Type B pancreatic cell (in vitro differentiated cells): ENCODE data around the gene SELE. TPM values are rescaled to one million over a fixed set of nuclear protein-coding genes. Genes with fewer than 3 reads are reported as not detected.

ENCODE experiments used
- DNase-seq: peaks from one replicate; pipeline ENCODE4 v3.0.0; 2021; ENCODE audit warnings: mixed read lengths; ENCODE audit not compliant: unreplicated experiment; ENCODE audit errors: extremely low spot score
- H3K27ac Mint-ChIP-seq: 2 replicates; pipeline ENCODE4 v1.8.0; 2021; ENCODE audit warnings: mild to moderate bottlenecking, mixed read lengths
- H3K27me3 Mint-ChIP-seq: 2 replicates; pipeline ENCODE4 v1.8.0; 2021; ENCODE audit warnings: mixed read lengths
- H3K36me3 Mint-ChIP-seq: 2 replicates; pipeline ENCODE4 v1.8.0; 2021; ENCODE audit warnings: mixed read lengths
- H3K4me1 Mint-ChIP-seq: one replicate; pipeline ENCODE4 v1.8.0; 2021; ENCODE audit warnings: mixed read lengths; ENCODE audit not compliant: unreplicated experiment
- H3K4me3 Mint-ChIP-seq: 2 replicates; pipeline ENCODE4 v1.8.0; 2021; ENCODE audit warnings: mild to moderate bottlenecking, mixed read lengths
- H3K9me3 Mint-ChIP-seq: 2 replicates; pipeline ENCODE4 v1.8.0; 2021; ENCODE audit warnings: mixed read lengths
- total RNA-seq: library from RNA; stranded (reverse); gene quantifications from 2 replicates; pipeline ENCODE4 v1.2.1, GENCODE V29; 2021; ENCODE audit warnings: low replicate concordance
- TF ChIP-seq, protein P1 (sequence below): fragments of 200-600 bp; sonication (generic); conservative IDR thresholded peaks from 2 replicates; pipeline ENCODE4 v1.5.0; 2021; ENCODE audit warnings: antibody characterized with exemption, mild to moderate bottlenecking

The SELE gene
- total RNA-seq, 1 donor from 2014 or later: 0.12 TPM

DNA sequence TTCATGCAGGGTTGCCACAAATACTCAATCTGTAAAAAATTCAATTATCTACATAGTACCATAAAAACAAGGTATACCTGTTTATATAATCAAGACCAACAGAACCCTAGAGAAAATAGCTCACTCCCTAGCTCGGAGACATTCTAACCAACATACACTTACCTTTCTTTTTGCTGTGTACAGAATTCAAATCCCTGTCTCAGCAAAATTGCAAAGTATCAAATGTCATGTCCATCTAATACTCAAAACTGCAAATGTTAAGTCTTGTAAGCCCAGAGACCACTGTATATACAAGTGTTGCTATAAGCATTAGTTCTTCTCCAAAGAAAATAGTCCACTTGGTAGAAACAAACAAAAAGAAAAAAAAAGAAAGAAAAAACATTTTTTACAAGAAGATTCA, 16.2 kb upstream of the SELE start:
- Mint-ChIP-seq H3K27me3 (no peaks in the 10 kb centered on the region), H3K4me3 (no peak overlapping the region), H3K9me3 (no peaks in the 10 kb centered on the region), H3K4me1 (no peaks in the 10 kb centered on the region), H3K36me3 (no peaks in the 10 kb centered on the region), H3K27ac (no peak overlapping the region)
- no peak for DNase-seq
- TF ChIP-seq, protein P1, sequence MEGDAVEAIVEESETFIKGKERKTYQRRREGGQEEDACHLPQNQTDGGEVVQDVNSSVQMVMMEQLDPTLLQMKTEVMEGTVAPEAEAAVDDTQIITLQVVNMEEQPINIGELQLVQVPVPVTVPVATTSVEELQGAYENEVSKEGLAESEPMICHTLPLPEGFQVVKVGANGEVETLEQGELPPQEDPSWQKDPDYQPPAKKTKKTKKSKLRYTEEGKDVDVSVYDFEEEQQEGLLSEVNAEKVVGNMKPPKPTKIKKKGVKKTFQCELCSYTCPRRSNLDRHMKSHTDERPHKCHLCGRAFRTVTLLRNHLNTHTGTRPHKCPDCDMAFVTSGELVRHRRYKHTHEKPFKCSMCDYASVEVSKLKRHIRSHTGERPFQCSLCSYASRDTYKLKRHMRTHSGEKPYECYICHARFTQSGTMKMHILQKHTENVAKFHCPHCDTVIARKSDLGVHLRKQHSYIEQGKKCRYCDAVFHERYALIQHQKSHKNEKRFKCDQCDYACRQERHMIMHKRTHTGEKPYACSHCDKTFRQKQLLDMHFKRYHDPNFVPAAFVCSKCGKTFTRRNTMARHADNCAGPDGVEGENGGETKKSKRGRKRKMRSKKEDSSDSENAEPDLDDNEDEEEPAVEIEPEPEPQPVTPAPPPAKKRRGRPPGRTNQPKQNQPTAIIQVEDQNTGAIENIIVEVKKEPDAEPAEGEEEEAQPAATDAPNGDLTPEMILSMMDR: no peak

DNA sequence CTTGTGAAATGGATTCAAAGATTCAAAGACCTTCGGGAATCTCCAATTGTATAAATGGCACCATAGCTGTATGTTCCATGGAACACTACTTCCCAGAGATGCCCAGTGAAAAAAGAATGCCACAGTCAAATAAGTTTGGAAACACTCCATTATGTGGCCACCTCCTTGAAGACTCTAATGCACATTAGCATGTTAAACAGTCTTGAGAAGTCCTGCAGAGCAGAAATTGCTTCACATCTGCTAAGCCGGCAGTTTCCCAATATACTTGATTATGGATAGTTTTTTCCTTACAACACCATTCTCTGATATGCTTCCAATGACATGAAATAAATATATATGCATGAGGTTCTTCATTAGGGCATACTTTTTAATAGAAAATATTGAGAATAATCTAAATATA, 12.7 kb upstream of the SELE start:
- no peaks in the 10 kb centered on the region for H3K9me3 Mint-ChIP-seq

DNA sequence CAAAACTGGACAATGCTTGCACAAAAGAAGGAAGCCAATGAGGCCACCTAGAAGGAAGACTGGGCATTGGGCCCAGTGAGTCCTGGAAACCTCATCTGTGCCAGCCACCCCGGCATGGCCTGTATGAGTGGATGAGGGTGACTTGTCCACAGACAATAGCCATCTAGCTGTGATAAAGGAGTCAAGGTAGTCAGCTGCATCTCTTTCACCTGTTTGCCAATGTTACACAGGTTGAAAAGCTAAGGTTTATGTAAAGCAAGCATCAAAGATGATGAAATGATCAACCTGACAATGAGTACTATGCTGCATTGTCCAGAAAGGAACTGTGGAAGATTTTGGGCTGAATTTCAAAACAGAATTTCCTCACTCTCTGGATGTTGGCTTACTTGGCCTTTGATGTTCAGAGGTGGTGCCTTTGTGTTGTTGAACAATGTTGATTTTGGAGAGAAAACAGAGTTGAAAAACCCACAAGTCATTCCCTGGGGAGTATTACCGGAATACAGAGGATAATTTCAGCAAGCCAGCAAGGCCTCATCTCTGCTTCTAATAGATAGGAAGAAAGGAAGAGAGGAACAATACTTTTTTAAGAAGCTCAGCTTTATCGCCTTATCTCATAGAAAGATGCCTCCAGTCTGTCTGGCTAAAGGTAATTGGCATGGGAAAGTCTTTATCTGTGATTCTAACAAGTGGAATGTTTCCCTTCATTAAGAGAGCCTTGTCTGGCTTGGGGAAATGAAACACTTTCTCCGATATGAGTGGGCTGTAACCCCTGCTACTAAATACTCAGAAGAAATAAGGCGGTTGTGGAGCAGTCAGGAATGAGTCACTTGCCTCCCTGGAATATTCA, 11.4 kb upstream of the SELE start:
- Mint-ChIP-seq H3K27me3 (no peaks in the 10 kb centered on the region), H3K9me3 (no peaks in the 10 kb centered on the region), H3K4me3 (no peak overlapping the region), H3K4me1 (peaks cover 8% of the 10 kb centered on the region), H3K27ac (no peak overlapping the region), H3K36me3 (no peaks in the 10 kb centered on the region)
- TF ChIP-seq, protein P1: no peak
- DNase-seq: no peak

More for the DNA sequence above, 12.7 kb upstream of the SELE start:
- Mint-ChIP-seq H3K4me1 (peaks cover 1% of the 10 kb centered on the region), H3K27ac (no peak overlapping the region), H3K4me3 (no peak overlapping the region), H3K36me3 (no peaks in the 10 kb centered on the region), H3K27me3 (no peaks in the 10 kb centered on the region)
- no peak for DNase-seq
- TF ChIP-seq, protein P1: no peak

DNA sequence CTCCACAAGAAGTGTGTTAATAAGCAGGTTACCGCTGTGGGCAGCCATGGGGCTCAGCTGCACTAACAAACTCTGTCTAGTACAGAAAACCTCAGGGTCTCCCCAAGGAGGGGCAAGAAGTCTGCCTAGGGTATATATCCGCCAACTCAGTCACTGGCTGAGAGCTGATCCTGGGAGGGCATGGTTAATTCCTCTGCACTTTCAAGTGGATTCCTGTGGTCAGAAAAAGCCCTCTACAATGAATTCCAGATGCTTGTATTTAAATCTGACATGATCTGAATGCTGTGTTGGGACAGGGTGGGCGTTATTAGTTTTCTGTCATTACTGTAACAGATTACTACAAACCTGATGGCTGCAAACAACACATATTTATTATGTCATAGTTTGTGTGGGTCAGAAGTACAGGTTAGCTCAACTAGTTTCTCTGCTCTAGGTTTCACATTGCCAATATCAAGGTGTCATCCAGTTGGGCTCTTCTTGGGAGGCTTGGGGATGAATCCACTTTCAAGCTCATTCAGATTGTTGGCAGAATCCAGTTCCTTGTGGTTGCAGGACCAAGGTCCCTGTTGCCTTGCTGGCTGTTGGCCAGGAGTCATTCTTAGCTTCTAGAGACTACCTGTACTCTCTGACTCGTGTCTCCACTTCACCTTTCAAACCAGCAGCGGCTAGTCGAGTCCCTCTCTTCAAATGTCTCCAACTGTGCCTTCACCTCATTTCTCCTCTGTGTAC, 8.0 kb upstream of the SELE start:
- Mint-ChIP-seq H3K4me1 (peaks cover 8% of the 10 kb centered on the region), H3K36me3 (no peaks in the 10 kb centered on the region), H3K4me3 (no peak overlapping the region), H3K9me3 (no peaks in the 10 kb centered on the region), H3K27ac (no peak overlapping the region), H3K27me3 (no peaks in the 10 kb centered on the region)
- TF ChIP-seq, protein P1: no peak
- DNase-seq: no peak

DNA sequence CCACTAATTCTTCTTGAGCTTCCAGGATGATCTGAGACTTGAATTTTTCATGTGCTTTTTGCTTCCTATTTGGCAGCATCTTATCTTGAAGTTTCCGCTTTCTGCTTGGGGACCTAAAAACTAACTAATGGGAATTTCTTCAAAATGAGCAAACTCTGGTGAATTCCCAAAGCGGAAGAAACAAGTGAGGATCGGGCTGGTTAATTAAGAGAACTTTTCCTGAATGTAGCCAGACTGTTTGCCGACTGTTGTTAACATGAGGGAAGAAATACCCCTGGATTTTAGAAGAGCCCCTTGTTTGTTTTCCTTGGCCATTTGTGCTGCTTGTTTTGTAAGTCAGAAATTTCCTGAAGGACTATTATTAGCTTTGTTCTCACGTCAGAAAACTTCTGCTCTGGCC, 6.1 kb upstream of the SELE start:
- Mint-ChIP-seq H3K36me3 (no peaks in the 10 kb centered on the region), H3K4me3 (no peak overlapping the region), H3K27ac (no peak overlapping the region), H3K4me1 (peaks cover 8% of the 10 kb centered on the region), H3K27me3 (no peaks in the 10 kb centered on the region), H3K9me3 (no peaks in the 10 kb centered on the region)
- TF ChIP-seq, protein P1: no peak
- no peak for DNase-seq
